GM21528 (cell line): ENCODE results near the gene GKN1.
"Not testable (repeated sequence)": the region's sequence is repeated elsewhere in the genome, so short reads cannot be mapped to it uniquely, and the experiment has no call there.

Experiments
- ATAC-seq: cut with Tn5 transposase; IDR thresholded peaks from one replicate; pipeline ENCODE4 v1.9.1; 2021; ENCODE audit warnings: mild to moderate bottlenecking, moderate library complexity; ENCODE audit not compliant: unreplicated experiment, low FRiP score

GKN1 gene

GRCh38 chr2:68955432-68955831, 19.0 kb upstream of the GKN1 start:
- ATAC-seq: not testable (repeated sequence)

- no peak for ATAC-seq
Measured at GRCh38 chr2:68959001-68959400, 15.4 kb upstream of the GKN1 start.

GRCh38 chr2:68961380-68961779, 13.1 kb upstream of the GKN1 start:
- no peak for ATAC-seq

- ATAC-seq: no peak
Measured at GRCh38 chr2:68964282-68964681, 10.2 kb upstream of the GKN1 start.

- no peak for ATAC-seq
Measured at GRCh38 chr2:68968221-68968620, 6.2 kb upstream of the GKN1 start.

GRCh38 chr2:68969736-68970490, 4.5 kb upstream of the GKN1 start:
- no peak for ATAC-seq

DNA sequence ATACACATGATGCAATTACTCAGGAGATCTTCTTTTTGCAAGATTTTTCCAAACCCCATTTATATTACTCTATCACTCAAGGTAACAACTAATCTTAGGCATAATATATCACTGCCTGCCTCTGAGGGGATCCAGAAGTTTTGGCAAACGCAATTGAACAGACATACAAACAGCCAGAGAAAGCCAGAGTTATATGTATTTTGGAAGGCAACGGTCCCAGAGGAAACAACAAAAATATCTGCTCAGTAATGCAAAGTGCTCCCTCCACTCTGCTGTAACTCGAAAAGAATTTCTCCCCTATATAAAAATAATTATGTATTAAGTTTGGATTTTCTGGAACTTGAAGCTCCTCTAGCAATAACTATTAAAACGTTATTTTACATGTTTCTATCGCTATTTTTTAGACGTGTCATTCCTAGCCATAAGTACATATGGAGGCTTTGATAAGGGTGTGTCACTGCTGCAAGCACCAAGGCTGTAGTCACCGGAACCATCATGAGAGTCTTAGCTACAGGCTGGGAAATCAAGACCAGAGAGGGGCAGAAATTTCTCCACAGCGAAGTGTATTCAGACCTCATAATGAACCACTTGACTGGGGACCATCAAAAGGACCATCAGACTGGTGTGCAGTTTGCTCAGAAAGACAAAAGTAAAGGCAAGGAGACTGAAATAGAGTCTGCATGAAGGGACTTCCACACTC, 3.7 kb upstream of the GKN1 start:
- no peak for ATAC-seq

DNA sequence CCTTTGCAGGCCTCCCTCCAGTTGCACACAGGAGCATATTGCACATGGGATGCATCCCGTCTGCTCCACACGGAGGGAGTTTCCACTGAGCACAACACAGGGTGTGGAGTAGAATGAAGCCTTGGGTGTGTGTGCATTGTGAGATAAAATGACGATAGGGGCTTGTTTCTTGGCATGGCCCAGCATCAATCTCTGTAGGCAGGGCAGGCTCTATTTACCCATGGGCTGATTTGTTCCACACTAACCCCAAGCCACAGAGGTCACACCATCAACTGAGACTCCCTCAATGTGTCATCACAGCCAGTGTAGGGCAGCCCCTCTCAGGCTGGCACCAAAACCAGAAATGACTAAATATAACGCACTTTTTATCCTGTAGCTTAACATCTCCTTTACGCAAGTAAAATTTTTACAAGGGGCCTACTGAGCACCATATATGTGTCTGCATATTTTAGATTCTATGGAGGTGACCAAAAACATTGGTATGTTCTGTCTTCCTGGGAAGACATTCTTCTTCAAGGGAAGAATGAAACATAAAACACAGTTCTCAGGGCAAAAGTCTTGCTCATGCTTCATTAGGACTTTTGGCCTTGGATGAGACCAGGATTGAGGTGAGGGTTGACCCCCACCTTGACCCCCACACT, 2.7 kb upstream of the GKN1 start:
- no peak for ATAC-seq

GRCh38 chr2:68974946-68975665, 670 bp downstream of the GKN1 start:
- no peak for ATAC-seq

- no peak for ATAC-seq
Measured at GRCh38 chr2:68975844-68976243, 1.4 kb downstream of the GKN1 start.

- ATAC-seq: no peak
Measured at GRCh38 chr2:68977453-68977852, 3.0 kb downstream of the GKN1 start.

GRCh38 chr2:68978098-68978497, 3.7 kb downstream of the GKN1 start:
- ATAC-seq: no peak

DNA sequence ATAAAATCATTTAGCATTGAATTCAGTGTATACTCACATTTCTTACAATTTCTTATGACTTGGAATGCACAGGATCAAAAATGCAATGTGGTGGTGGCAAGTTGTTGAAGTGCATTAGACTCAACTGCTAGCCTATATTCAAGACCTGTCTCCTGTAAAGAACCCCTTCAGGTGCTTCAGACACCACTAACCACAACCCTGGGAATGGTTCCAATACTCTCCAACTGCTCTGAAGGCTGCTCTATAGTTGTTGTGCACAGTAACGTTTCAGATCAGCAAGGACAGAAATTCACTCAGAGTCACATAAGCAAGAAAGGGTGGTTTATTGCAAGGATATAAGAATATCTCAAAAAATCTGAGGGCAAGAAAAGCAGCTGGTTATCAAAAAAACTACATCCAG, 6.5 kb downstream of the GKN1 start:
- no peak for ATAC-seq

- no peak for ATAC-seq
Measured at GRCh38 chr2:68987021-68987503, 12.6 kb downstream of the GKN1 start.

GRCh38 chr2:68989035-68989434, 14.6 kb downstream of the GKN1 start:
- ATAC-seq: no peak

DNA sequence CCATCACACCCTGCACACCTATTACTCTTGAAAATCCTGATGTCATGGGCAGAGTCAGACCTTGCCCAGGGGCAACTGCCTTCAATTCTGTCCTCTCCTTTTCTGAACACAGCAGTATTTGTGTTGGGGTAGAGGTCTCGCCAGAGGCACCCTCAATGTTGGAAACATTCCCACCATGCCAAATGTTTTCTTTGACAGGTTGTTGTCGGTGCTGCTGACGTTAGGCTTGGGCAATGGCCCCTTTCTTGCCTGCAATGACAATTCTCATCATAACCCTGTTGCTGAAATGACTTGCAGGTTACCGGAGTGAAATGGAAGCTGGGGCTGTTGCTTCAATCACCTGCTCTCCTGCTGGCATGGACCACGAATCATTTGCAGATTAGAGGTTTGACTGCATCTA, 17.9 kb downstream of the GKN1 start:
- no peak for ATAC-seq

- no peak for ATAC-seq
Measured at GRCh38 chr2:68992933-68993332, 18.5 kb downstream of the GKN1 start.

DNA sequence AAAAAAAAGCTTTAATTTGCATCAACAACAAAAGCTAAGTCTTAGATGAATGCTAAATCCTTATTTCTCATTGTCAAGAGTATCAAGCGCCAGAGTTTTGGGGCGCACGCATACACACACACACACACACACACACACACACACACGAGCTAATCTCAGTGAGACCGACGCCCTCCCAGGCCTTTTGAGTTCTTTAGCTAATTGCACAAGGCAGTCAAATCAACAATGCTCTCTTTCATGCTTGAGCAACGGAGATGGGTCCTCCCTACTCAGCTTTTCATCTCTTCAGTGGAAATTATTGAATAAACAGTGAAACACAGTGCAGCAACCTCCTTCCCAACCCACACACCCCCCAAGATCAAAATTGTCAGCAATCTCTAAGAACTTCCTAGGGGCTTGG, 19.2 kb downstream of the GKN1 start:
- no peak for ATAC-seq

GRCh38 chr2:68994864-68995263, 20.4 kb downstream of the GKN1 start:
- no peak for ATAC-seq

DNA sequence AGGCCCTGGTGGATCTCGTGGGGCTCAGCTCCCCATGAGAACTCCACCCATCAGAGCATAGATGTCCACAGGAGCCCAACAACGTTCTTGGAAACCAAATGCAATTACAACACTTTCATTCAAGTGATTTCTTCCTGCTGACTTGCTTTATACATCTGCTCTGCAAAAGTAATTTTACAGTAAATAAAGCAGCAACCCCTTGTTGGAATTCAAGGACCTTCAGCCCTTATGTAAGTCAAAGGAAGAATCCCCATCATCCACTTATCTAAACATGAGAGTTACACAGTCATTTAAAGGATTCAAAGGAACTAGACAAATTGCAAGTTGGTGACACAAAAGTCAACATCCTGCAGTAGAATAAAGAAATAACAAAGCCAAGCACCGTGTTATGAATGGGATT, 21.5 kb downstream of the GKN1 start:
- no peak for ATAC-seq

DNA sequence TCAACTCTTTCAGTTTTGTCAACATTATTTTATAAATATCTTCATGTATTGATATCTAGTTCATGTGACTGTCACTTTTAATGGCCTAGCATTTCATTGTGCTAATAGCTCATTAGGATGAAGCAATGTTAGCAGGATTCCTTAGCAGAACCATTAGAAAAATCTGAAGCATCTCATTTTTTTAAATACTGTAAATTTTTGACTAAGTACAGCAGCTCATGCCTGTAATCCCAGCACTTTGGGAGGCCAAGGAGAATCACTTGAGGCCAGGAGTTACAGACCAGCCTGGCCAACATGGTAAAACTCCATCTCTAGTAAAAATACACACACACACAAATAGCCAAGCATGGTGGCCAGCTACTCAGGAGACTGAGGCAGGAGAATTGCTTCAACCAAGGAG, 23.0 kb downstream of the GKN1 start:
- no peak for ATAC-seq
